Caki2 (cell line): ENCODE measurements around the gene CAPN3. TPM values are rescaled to one million over a fixed set of nuclear protein-coding genes. Genes with fewer than 3 reads are reported as not detected.
A peak's percentile ranks its signal among the peaks of the same experiment; 100 is the strongest.

Experiments
- DNase-seq: peaks from one replicate; pipeline ENCODE4 v3.0.0-alpha.2; 2015; ENCODE audit warnings: low read depth
- in situ Hi-C: cut with HindIII; loops from 2 replicates; pipeline ENCODE4 v1.10.0; 2016; ENCODE audit warnings: low sequenced_read_pairs, low pct_unique_long_range_greater_than_20kb, mixed read lengths
- total RNA-seq: library from RNA; depleted of rRNA; stranded (reverse); fragments of >200 nt; shearing (Covaris generic); gene quantifications from 2 replicates; pipeline ENCODE4 v1.2.3, GENCODE V29; 2014; ENCODE audit warnings: low replicate concordance

Gene CAPN3
- total RNA-seq, 1 experiment from 2014 or later, result not detected

DNA sequence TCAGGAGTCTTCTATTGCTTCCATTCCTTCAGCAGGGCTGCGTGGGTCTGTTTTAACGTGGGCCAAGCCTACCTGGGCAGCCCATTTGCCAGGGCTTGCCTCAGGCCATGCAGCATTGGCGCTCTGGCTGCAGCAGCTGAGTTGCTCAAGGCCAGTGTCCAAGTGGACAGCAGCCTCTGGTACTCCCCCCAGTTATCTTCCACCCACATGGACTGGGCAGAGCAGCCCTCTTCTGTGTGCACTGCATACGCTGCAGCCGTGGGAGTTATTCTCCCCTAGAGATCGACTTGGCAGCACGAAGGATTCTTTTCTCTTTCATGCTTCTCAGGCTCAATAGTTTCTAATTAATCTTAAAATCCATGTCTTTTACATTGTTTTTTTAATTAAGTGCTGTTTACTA, 6.9 kb upstream of the CAPN3 start:
- in situ Hi-C loops, result no loop called here
- no peak for DNase-seq

DNA sequence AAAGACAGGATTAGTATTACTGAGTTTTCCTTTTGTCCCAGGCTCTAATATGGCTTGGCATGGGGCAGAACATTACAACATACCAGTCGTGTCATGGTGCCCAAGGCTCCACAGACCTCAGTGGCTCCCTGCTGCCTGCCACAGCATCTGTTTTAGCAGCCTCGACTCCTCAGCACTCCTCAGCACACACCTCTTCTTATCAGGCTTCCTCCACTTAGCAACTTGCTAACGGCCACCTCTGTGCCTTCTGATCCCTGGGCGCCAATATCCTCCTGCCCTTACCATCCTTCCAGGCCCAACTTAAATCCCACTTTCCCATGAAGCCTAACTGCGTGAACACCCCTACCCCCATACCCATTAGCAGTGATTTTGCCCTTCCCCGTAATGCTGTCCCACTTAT, 6.2 kb upstream of the CAPN3 start:
- in situ Hi-C loops, result no loop called here

DNA sequence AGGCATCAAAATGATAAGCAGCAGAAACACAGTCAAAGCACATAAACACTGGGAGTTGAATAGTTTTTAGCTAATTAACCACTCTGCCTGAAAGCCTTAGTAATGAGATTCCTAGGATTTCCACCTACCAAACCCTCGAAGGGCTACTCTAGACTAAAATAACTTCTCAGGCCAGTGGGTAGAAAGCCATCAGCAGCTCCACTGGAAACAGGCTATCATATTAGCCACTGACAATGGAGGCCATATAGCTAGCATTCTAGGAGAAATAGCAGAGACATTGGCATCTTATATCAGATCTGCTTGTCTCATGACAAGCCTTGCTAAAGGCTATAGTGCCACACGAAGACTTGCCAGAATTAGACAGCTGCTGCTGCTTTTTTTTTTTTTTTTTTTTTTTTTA, 4.5 kb upstream of the CAPN3 start:
- DNase-seq, result no peak
- in situ Hi-C loops, result no loop called here

More for the DNA sequence above, 6.2 kb upstream of the CAPN3 start:
- no peak for DNase-seq

DNA sequence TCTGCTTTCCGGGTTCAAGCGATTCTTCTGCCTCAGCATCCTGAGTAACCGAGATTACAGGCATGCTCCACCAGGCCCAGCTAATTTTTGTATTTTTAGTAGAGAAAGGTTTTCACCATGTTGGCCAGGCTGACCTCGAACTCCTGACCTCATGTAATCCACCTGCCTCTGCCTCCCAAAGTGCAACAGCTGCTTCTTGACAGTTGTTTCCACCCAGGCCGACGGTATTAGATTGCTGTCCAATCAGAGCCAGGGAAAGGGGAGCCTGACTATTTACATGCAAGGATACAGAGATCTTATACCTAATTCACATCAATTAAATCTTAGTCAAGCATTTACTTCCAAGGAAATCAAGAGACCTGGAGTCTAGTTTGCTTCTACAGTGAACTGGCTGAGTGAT, 4.0 kb upstream of the CAPN3 start:
- DNase-seq, result no peak
- in situ Hi-C loops, result no loop called here

DNA sequence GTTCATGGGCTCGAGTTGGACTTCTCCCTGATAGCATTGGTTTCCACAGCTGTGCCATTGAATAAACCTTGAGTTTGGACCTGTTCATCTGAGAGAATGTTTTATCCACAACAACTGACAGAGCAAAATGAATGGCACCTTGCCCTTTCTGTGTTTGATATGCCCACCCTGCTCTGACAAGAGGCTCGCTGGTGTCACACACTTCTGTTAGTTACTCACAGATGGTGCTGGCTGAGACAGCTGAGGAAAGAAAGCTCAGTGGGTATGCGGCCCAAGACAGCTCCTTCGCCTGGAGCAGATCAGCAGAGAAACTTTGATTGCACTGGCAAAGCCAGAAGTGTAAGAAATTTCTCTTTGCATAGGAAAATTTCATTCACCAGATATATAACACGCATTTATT, 2.5 kb upstream of the CAPN3 start:
- DNase-seq, result no peak
- in situ Hi-C loops, result no loop called here

DNA sequence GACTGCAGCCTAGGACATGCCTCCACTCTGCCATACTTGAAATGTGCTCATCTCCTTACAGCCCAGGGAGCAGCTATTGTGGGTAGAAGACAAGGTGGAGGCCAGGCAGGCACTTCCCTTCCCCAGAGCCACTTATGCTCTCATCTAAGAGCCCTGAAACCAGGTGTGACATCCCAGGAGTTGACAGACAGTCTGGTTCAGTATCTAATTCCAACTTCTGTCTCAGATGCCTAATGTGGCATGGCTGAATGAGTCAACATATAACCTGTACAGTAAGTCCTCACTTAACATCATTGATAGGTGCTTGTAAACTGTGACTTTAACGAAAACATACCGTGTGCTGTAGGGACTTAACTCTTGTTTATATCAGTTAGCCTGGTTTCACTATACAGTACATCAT, 1.2 kb upstream of the CAPN3 start:
- DNase-seq, result no peak
- in situ Hi-C loops, result no loop called here

DNA sequence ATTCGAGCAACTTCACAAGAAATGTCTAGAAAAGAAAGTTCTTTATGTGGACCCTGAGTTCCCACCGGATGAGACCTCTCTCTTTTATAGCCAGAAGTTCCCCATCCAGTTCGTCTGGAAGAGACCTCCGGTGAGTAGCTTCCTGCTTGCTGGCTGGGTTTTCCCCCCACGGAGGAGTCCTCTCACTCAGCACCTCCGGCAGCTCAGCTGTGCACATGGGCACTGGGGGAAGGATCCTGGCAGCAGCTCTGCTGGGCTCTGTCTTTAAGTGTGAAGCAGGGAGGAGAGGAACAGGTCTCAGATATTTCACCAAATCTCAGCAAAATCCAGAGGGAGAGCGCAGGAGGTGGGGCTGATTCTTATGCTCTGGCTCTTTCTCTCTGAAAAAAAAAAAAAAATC, 684 bp downstream of the CAPN3 start:
- in situ Hi-C loops, result no loop called here

DNA sequence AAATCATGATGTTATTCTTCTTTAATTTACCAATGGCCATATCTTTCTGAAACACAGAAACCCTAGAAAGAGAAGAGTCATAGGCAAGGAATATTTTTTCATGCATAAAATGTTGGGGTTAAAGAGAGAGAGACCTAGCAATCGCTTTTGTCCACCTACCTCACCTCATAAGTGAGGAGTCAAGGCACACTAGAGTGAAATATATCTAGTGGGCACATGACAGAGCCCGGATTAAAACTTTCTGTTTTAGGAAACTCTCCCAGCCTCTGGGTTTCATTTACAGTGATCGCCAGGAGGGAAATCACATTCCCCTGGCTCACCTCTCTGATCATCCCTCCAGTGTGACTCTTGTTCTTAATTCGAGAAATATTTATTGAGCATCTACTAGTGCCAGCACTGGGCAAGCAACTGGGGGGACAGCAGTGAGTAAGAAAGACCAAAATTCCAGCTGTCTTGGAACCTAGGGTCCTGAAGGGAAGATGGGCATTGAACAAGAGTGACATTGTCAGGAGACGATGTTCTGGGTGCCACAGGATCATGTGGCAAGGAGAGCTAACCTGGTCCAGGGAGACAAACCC, 1.3 kb downstream of the CAPN3 start:
- no peak for DNase-seq
- in situ Hi-C loops, result no loop called here

More for the DNA sequence above, 684 bp downstream of the CAPN3 start:
- no peak for DNase-seq

DNA sequence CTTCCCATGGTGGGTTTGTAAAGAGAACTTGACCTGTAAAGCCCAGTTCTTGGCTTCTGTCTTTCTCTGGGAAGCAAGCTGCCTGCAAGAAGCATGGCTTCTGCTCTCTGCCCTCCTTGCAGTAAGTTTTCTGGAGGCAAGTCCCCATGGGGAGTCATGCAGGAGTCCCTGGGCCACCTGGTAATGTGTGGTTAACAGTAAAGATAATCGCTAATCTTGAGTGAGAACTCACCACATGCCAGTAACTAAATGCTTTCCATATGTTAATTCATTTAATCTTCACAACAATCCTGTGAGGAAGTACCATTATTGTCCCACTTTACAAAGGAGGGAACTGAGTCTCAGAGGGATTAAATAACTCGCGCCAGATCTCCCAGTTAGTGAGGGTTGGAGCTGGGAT, 4.2 kb downstream of the CAPN3 start:
- no peak for DNase-seq
- in situ Hi-C loops, result no loop called here

DNA sequence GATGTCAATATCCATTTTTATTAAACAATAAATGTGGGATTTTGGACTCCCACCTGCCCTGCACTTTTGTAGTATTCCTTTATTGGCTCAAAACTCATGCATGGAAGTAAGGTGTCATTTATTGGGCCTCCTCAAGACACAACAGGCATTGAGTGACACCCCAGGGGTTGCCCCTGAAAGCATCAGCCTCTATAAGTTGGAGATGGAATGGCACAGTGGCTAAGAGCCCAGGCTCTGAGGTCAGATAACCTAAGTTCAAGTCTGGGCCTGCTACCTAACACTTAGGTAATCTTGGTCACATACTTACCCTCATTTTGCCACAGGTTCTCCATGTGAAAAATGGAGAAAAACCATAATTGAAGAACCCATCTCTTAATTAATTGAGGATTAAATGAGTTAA, 4.6 kb downstream of the CAPN3 start:
- in situ Hi-C loops, result no loop called here

DNA sequence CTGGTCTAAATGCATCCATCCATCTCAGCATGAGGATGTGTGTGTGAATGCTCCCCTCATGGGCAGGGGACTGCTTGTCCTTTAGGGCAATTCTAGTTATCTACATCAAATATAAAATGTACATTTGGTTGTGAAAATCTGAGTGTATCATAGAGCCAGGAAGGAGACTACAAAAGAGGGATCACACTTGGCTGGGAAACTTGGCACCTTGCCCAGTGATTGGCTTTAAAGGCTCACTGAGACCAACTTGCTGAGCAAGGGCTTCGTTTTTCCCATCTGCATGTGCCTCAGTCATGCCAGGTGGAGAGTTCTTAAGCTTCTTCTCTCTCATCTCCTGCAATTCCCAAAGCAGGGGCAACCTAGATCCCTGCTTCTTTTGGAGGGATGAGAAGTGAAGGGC, 5.2 kb downstream of the CAPN3 start:
- no peak for DNase-seq
- in situ Hi-C loops, result no loop called here

More for the DNA sequence above, 4.6 kb downstream of the CAPN3 start:
- no peak for DNase-seq

DNA sequence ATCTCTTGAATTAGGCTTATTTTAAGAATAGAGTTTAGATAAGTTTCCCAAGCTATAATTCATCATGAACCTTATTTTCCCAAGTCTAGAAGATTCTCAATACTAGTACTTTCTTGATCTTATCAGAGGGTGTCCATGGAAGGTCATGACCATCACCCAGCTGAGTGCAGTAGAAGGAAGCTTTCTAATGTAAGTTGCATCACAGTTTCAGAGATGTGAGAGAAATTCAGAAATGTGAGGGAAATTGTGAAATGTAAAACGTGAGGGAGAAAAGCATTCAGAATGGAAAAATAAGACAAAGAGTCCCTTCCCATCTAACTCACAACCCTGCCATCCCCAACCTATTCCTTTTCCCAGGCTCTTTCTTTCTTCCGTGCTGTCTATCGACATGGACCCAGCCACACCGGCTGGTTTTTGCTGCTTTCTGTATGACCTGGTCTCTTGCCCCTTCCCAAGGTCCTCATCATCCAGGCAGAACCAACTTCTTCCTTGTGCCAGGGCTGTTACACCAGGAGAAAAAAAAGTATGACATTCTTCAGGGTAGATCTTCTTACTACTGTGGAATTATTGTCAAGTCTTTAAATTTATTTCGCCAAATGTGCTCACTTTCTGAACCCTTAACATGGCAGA, 6.7 kb downstream of the CAPN3 start:
- in situ Hi-C loops, result no loop called here
- DNase-seq, result no peak

DNA sequence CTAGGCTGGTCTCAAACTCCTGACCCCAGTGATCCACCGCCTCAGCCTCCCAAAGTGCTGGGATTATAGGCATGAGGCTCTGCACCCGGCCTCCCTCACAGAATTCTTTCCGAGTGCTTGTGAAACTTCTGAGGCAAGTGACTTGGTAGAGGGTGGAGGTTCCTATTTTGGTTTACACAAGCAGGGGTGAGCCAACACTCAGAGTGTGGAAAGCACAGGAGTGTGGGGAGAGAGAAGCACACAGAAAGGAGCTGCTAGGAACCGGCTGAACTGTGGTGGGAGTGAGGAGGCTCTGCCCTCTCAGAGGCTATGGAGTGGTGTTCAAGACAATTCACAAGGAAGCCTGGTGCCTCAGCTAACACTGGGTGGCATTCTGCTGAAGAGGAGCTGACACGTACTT, 7.7 kb downstream of the CAPN3 start:
- DNase-seq, result no peak
- in situ Hi-C loops, result no loop called here

DNA sequence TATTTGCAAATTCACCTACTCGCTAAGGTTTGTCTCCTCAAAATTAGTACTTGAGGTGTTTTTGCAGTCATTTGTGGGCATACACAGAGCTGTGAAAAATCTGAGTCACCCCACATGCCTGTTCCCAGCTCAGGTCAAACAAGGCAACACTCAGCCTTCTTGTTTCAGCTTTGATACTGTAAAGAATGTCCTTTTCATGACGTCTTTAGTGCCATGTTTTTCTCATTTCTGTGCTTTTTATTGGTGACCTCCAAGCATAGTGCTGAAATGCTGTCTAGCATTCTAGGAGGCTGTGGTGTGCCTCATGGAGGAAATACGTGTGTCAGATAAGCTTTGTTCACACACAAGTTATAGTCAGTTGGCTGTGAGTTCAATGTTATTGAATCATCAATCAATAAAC, 8.8 kb downstream of the CAPN3 start:
- no peak for DNase-seq
- in situ Hi-C loops, result no loop called here

DNA sequence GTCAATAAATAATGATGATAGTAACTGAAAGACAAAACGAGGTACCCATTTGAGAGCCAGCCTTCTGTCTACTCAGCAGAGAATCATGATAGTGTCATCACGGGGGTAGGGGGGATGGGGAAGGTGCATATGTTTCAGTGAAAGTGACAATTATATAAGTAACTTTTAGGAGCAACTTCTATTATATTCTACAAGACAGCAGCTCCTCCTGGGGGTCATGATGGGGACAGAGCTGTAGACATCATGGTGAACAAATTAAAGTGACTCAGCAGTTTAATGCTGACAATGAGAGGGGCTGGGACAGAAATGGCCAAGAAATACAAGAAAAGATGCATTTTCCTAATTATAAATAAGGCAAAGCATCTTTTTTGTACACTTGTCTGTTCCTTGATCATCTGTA, 11.8 kb downstream of the CAPN3 start:
- DNase-seq, result peak; percentile 8
- in situ Hi-C loops, result no loop called here

DNA sequence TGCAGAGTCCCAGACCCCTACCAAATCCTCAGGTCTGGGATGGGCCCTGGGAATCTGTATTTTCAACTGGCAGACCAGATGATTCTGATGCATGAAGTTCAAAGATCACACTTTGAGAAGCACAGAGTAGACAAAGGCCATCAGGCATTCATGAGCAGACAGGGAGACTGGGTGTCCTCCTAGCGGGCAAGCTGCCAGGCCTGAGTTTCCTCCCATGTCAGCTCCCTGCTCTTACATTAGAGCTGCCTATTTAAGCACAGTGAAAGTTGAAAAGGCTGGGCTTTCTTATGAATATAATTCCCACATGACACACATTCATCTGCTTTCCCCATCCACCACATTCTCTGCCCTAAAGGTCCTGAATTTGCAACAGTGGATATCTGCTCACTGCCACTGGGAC, 14.0 kb downstream of the CAPN3 start:
- in situ Hi-C loops, result no loop called here
- DNase-seq, result no peak

DNA sequence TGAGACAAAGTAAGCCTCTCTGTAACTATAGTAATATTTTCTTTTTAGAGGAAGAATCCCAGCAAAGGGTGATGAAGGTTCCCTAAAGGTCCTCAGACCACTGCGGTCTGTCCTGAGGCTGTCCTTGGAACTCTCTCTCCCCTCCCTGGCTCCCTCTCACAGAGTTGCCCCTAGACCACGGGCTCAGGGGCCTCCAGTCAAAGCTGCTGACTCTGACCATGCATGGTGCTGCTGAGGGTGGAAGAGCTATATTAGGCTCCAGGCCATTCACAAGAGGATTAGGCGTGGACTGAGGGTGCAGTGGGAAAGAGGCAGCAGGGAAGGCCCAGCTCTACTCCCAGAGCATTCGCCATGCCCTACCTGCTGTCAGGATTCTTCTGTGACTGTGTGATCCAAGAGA, 14.6 kb downstream of the CAPN3 start:
- DNase-seq, result no peak
- in situ Hi-C loops, result no loop called here

DNA sequence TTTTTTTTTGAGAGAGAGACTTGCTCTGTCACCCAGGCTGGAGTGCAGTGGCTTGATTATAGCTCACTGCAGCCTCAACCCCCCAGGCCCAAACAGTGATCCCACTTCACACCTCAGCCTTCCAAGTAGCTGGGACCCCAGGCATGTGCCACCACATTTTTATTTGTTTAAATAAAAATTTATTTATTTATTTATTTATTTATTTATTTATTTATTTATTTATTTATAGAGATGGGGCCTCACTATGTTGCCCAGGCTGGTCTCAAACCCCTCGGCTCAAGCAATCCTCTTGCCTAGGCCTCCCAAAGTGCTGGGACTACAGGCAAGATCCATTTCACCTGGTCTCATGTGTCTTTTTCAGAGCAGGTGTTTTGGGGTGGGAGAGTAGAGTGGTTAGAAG, 15.5 kb downstream of the CAPN3 start:
- DNase-seq, result no peak
- in situ Hi-C loops, result no loop called here

DNA sequence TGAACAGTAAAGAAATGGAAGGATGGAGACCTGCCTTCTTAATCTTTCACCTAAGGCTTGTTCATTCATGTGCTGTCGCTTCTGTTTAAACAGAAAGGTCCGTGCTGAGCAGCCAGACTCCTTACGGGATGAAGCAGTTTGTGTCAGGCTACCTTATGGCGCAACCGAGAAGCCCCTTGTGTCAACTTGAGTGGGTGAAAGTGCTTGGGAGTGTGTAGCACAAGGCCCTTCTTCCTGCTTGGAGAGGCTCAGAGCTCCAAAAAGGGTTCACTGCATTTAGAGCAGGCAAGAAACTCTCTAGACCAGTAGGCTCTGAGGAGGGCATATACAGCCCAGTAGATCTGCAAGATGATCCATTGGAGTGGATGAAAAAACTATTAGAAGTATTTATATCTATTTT, 16.0 kb downstream of the CAPN3 start:
- no peak for DNase-seq
- in situ Hi-C loops, result no loop called here

DNA sequence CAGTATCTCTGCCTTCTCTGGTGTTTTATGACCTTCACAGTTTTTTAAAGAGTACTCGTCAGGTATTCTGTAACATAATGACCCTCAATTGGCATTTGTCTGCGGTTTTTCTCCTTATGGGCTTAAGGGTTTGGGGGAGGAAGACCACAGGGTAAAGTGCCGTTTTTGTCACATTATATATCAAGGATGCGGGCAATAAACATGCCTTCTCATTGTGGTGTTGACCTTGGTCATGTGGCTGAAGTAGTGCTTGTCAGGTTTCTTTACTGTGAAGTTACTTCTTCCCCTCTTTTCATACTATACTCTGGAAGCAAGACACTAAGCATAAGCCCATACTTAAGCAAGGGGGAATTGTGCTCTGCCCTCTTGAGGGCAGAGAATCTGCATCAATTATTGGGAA, 16.6 kb downstream of the CAPN3 start:
- in situ Hi-C loops, result no loop called here
- DNase-seq, result no peak
